HTERT RPE-1 (cell line): ENCODE results near the gene RWDD3.

Experiments used
- in situ Hi-C: fragments of 300-500 bp; cut with MboI; formaldehyde crosslinking; loops from 4 replicates; pipeline ENCODE4 v1.14.3; 2020; ENCODE audit warnings: low sequenced_read_pairs

The RWDD3 gene

GRCh38 chr1:95281781-95282517 lies 47.9 kb downstream of the RWDD3 start:
- in situ Hi-C loops = no loop called here

GRCh38 chr1:95282518-95282895 lies 48.5 kb downstream of the RWDD3 start:
- in situ Hi-C loops = no loop called here

- in situ Hi-C loops = no loop called here
Observed at GRCh38 chr1:95284420-95284819, 50.4 kb downstream of the RWDD3 start.

GRCh38 chr1:95286479-95286878 lies 52.5 kb downstream of the RWDD3 start:
- in situ Hi-C loops = no loop called here

DNA sequence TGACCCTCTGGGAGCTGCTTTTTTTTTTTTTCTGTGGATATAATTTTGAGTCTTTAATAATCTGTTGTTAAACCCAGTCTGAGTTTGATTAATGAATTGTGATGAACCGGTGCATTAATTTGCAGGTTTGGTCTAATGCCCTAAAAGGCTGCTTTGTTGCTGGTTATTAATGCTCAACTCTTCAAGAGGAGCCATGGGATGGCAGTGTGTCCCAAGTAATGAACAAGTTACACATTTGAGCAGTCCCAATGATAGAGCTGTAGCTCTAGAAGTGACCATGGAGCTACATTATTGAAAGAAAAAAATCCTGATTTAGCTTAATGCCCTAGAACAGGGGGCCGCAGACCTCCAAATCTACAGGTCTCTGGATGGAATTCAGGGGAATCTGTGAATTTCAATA lies 53.1 kb downstream of the RWDD3 start:
- in situ Hi-C loops = no loop called here

DNA sequence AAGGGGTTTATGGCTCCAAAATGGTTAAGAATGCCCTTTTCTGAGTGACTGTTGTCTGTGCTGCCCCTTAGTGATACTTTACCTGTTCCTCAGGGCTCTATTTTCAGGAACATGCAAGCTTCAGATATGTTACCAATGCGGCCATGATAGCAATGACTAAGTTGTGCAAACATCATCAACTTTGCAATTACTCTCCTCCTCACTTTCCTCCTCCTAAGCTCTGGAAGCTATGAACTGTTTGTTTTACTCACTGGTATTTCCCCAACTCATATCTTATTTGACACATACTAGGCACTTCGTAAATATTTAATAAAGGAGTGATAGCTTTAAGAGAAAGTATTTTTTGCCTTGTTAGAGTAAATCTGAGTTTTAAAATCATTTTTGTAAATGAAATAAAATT lies 53.8 kb downstream of the RWDD3 start:
- in situ Hi-C loops = no loop called here
